T1000 (cell line): ENCODE data around the gene DSE.

ENCODE experiments used
- DNase-seq: peaks from one replicate; lab custom pipeline; 2025; ENCODE audit warnings: mixed read lengths; lab: John Stamatoyannopoulos, UW

Gene DSE

DNA sequence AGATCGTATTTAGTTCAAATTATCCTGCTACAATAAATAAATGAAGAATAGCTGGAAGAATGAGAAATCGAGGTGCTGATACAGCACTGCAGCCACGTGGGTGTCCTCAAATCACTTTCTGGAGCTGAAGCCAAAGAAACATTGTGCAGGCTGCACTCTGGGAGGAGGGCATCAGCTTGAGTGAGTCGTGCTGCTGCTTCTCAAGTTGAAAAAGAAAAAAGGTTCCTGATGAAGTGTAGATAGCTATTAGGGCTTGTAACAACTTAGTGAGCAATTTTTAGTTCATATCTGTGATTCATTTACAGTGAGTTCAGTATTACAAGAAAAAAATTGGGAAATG, 40.5 kb downstream of the DSE start:
- no peak for DNase-seq

DNA sequence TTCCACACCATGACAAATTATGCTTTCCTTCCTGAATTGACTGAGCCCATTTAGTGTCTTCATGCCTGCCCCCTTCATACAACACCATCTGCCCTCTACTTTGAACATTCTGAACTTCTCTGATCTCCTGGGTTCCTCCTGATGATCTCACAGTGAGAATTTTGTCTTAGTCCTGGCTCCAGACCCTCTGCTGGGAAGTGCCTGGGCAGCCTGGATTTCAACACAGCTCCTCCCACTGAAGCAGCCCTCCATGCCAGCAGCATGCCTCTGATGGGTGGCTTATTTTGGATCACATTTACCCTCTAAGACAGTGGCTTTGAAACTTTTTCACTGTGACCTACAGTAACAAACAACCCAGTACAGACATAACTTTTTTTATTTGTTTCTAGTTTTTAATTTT, 41.5 kb downstream of the DSE start:
- no peak for DNase-seq

DNA sequence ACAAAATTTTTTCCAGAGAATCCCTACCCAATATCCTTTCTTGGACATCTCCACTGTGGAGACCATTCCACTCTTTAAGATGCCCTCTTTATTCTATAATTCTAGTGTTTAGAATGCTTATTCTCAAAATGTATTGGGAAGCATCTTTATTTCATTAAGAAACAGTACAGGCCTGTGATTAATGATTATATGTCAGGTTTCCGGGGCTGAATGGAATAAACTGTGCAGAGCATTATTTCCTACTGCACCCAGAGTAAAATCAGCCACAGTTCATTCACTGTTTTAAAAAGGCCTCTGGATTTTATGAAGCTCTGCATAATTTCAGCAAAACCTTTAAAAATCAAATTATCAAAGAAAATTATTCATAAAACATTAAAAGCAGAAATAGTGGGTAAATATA, 42.6 kb downstream of the DSE start:
- DNase-seq = no peak

DNA sequence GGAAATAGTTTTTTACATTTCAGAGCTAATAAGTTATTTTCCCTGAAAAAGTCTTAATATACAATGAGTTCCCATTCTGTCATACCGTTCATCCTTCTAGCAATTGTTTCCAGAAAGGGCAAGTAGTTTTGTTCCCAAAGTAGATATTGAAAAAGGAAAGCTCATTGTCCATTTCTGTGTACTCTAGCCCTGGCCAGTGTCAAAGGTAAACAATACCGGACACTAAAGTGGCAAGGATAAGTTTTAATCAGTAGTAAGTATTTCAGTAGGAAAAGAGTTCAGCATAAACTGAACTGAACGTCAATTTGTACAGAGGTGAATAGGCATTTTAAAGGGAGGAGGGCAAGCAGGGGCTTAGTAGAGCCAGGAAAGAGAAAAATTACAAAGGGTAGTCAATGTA, 46.9 kb downstream of the DSE start:
- DNase-seq = no peak

- no peak for DNase-seq
Measured at GRCh38 chr6:116419069-116419786, 48.5 kb downstream of the DSE start.

GRCh38 chr6:116420341-116420740, 49.6 kb downstream of the DSE start:
- DNase-seq = no peak

DNA sequence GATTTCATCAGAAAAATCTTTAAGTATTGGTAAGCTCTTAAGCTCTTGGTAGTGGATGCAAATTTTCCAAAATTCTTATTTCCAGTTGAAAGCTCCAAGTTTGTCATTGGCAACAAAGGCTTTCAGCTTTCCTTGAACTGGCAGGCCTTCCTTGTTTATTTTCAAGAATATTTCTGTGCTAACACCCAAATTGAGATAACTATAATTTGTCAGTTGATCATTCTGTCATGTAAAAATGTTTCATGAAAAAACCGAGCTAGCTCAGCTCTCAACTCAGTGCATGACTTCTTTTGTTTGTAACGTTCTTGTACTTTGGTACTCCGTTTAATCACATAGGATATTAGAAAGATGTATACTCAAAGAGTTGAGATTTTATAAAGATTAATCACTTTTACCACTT, 51.5 kb downstream of the DSE start:
- no peak for DNase-seq

DNA sequence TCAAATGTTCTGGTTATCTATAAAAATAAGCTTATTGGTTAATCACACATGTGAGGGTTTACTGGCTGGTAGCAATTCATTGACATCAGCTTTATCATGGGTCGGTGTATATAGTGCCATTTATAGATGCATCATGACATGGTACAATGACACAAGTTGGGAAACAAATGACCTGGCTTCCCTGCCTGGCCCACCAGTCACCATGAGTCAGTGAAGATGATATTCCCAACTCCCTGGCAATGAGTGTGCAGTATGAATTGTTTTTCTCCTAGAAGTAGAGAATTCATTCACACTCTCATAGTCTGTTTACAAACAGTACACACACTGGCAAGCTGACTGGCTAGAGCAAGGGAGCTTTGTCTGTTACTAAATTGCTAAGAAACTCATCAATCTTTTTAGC, 53.3 kb downstream of the DSE start:
- no peak for DNase-seq

DNA sequence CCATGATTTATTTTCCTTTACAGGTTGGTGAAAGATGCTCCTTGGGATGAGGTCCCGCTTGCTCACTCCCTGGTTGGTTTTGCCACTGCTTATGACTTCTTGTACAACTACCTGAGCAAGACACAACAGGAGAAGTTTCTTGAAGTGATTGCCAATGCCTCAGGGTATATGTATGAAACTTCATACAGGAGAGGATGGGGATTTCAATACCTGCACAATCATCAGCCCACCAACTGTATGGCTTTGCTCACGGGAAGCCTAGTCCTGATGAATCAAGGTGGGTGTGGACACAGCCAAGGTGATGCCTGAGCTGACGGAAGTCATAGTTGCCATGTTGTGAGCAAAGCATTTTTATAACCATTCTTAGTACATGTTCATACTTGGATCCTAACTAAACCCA, 55.8 kb downstream of the DSE start:
- no peak for DNase-seq

GRCh38 chr6:116429111-116429510, 58.4 kb downstream of the DSE start:
- no peak for DNase-seq

DNA sequence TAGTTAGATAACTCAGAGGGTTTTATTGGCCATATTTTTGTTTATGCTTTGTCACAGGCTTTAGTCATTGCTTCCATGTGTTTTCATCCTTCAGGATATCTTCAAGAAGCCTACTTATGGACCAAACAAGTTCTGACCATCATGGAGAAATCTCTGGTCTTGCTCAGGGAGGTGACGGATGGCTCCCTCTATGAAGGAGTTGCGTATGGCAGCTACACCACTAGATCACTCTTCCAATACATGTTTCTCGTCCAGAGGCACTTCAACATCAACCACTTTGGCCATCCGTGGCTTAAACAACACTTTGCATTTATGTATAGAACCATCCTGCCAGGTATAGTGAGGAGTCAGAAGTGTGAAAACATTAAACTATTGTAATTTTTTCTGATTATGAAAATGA, 60.1 kb downstream of the DSE start:
- DNase-seq = no peak

DNA sequence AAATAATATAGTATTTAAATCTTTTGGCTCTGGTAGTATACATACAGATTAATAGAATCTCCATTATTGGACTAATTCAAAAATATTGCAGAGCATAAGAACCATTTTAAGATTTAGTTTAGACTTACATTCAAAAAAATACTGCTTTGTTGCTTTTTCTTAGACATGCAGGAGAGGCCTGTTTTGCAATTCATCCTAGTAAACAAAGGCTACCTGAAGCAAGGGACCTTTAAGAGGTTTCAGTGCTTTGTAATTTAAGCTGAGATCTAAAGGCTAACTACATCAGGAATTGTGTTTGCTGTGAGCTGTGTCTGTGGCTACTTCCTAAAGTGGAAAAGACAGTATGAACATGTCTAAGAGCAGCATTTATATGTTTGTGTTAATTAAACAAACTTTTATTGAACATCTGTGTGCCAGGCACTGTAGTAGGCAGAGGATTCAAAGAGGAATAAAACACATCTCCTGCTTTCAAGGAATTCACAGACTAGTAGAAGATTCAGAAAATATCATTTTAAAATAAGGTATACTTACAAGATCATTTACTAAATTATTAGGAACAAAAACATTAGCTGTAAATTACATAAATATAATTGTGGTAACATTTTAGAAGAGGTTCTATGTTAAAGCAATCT, 61.3 kb downstream of the DSE start:
- no peak for DNase-seq

DNA sequence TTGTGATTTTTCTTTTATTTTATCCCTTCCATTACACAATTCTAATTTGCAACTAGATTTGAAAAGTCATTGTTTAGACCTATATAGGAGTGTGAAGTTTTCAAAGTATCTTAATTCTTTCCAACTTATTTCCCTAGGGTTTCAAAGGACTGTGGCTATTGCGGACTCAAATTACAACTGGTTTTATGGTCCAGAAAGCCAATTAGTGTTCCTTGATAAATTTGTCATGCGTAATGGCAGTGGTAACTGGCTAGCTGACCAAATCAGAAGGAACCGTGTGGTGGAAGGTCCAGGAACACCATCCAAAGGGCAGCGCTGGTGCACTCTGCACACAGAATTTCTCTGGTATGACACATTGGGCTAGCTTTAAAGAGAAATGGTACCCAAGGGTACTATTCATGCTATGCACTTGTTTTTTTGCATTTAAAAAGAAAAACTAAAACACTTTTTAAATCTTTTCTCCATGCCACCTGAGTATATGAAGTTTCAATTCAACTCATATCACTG, 62.5 kb downstream of the DSE start:
- no peak for DNase-seq

DNA sequence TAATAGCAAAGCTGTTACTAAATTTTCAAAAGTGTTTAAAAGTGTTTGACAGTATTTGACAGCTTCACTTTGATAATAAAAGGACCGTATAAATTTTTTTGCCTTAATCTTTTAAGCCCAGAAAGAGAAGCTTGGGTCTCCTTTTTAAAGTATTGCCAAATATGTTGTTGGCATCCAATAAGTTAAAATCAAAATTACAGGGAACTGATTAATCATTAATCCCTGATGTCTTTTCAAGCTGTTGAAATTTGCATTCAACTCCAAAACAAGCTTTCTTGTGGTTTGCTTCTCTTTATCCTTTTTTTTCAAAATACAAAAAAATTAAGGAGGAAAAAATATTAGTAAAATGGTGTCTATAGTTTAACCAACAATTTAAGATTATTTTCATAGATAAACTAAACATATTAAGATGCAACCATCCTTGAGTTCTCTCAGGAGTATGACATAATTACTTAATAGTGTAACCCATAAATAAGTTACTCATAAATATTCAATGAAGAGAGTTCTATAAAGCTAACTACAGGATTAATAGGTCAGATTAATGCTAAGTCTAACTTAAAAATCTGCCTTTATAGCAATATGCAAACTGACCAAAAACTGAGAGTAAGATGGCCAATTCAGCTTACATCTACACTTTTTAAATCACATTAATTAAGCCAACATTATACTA, 63.4 kb downstream of the DSE start:
- DNase-seq = no peak

DNA sequence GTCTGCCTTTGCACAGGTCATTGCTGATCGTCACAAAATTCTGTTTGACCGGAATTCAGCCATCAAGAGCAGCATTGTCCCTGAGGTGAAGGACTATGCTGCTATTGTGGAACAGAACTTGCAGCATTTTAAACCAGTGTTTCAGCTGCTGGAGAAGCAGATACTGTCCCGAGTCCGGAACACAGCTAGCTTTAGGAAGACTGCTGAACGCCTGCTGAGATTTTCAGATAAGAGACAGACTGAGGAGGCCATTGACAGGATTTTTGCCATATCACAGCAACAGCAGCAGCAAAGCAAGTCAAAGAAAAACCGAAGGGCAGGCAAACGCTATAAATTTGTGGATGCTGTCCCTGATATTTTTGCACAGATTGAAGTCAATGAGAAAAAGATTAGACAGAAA, 65.8 kb downstream of the DSE start:
- no peak for DNase-seq

DNA sequence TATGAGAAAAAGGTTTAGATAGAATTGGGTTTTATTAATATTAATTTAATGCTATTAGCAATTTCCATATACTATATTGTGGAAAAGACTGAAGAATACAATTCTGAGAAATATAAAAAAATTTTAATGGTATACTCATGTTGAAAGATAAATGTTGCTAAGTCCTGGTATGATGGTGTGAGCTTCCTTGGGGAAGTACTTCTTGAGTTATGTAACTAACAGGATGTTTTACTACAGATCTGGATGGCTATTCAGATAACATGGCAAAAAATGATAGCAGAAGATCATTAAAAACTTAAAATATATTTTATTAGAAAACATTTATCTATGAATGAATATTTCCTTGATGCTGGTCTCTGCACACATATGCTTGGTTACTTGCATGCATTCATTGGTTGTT, 66.9 kb downstream of the DSE start:
- no peak for DNase-seq

DNA sequence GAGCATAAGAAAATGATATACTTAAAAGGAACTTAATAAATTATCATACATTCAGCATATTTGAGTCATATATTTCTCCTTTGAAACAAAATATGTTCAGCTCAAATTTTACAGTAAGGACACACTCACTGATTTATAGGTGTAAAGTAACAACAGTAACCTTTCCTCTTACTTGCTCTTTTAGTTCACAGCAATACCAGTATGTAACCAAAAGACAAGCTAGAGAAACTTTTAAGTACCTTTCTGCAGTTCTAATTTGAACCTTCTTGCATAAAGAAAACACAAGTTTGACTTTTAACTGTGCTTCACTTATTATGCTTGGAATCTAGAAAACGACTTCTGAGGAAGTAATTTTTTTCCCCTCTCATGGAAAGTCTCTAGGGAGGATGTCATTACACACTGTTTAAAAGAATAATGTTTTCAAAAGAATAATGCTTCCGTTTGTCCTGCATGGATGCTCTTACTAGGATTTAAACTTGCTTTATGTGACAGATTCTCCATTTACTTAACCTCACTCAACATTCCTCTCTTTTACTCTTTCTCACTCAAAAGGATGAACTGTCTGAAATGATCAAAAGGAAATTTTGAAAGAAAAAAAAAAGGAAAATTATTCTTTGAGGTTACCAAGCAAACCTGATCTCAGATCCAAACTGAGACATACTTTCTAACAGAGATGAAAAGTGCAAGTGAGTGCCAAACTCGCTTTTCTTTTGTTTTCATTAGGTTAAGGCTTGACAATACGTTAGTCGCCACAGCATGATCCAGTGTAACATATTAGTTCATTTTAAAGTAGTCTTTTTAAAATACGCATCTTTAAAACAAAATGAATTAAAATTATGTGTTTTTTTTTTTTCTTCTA, 68.1 kb downstream of the DSE start:
- DNase-seq = no peak

- DNase-seq = no peak
Measured at GRCh38 chr6:116439522-116440051, 68.8 kb downstream of the DSE start.

DNA sequence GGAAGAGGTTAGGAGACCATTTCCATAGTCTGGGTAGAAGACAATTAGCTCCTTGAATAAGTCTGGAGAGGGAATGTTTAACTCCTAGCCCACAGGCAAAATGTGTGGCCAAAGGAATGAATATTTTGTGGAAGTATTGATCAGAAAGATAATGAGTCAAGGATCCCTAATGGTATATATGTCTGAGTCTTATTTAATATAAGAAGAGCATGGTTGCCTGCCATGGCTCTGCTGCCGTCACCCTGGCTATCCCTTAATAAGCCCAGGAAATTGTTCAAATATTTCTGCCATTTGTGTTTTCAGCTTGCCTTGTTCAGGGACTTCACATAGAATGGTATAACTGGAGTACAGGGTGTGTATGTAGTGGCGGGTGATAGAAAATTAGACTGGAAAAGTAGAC, 72.4 kb downstream of the DSE start:
- no peak for DNase-seq

GRCh38 chr6:116444092-116444491, 73.3 kb downstream of the DSE start:
- no peak for DNase-seq

- DNase-seq = no peak
Measured at GRCh38 chr6:116444575-116444974, 73.8 kb downstream of the DSE start.

- DNase-seq = no peak
Measured at GRCh38 chr6:116445102-116445501, 74.4 kb downstream of the DSE start.
